ENCODE results near the gene LURAP1L. TPM values are rescaled to one million over a fixed set of nuclear protein-coding genes. Genes with fewer than 3 reads are reported as not detected.

LURAP1L gene
- total and polyA plus RNA-seq, 2 of the 4 experiments (the other 2 are of a cell fraction): 6.1 to 10.6 TPM

GRCh38 chr9:12784461-12785259 is 9.8 kb downstream of the LURAP1L start:
- Histone ChIP-seq H2AFZ (replicated peaks; ENCODE audit: low read length, poor library complexity) (peak overlapping the region; percentile 73), H3K4me2 (ENCODE audit: low read depth, low read length) (peak overlapping the region; percentile 23), H3K36me3 (ENCODE audit: control insufficient read depth, insufficient read depth, low read length) (no peaks in the 10 kb centered on the region), H2BK120ac (ENCODE audit: low read depth, low read length) (peak overlapping the region; percentile 91), H3K27ac (ENCODE audit: insufficient read depth, low read length) (peak overlapping the region; percentile 75), H4K5ac (ENCODE audit: low read depth, low read length) (peak overlapping the region; percentile 50), H3K23ac (ENCODE audit: low read depth, low read length) (no peak overlapping the region; the same call in 1 of the 2 replicates), H3K4me3 (ENCODE audit: insufficient read depth, low read depth, low read length) (no peak overlapping the region), H3K9me1 (ENCODE audit: insufficient read depth, low read length) (peaks cover 9% of the 10 kb centered on the region; the same call in 1 of the 2 replicates), H3K14ac (replicated peaks; ENCODE audit: low read depth, low read length) (peak overlapping the region; percentile 86), H4K20me1 (ENCODE audit: insufficient read depth, low read length) (no peaks in the 10 kb centered on the region), H3K9ac (ENCODE audit: low read depth, low read length) (no peak overlapping the region), H2AK5ac (ENCODE audit: low read depth, low read length) (peak overlapping the region; percentile 50; the same call in 1 of the 2 replicates), H3K18ac (ENCODE audit: low read depth, low read length) (peak overlapping the region; percentile 74), H2BK5ac (ENCODE audit: low read depth, low read length, poor library complexity, severe bottlenecking) (peak overlapping the region; percentile 94), H4K91ac (ENCODE audit: insufficient read depth, low read depth, low read length) (peak overlapping the region; percentile 74), H3K27me3 (ENCODE audit: control insufficient read depth, insufficient read depth, low read length) (no peaks in the 10 kb centered on the region), H3K4me1 (ENCODE audit: control insufficient read depth, insufficient read depth, low read length) (peaks cover 11% of the 10 kb centered on the region), H2BK20ac (ENCODE audit: low read depth, low read length) (peak overlapping the region; percentile 78), H4K8ac (ENCODE audit: low read depth in 2 of 2, low read length in 2 of 2) (peak overlapping the region; percentile 9 to 76; a peak in 2 of 4 replicates), H3K79me1 (ENCODE audit: low read depth in 1 of 2, low read length in 2 of 2) (peaks cover 10 to 17% of the 10 kb centered on the region in 2 experiments; a peak in 3 of 4 replicates), H2BK15ac (ENCODE audit: low read depth, low read length) (peak overlapping the region; percentile 91; the same call in 2 of the 3 replicates), H2AK9ac (replicated peaks; ENCODE audit: low read depth, low read length, poor library complexity) (peak overlapping the region; percentile 63), H3K56ac (ENCODE audit: extremely low read depth, insufficient read depth, low read length) (peak overlapping the region; percentile 24; the same call in 1 of the 2 replicates), H3K9me3 (ENCODE audit: control insufficient read depth, insufficient read depth, low read length) (no peaks in the 10 kb centered on the region), H3K4ac (ENCODE audit: low read depth, low read length) (peak overlapping the region; percentile 89)
- WGBS, 2 experiments (ENCODE audit: extremely low coverage in 2 of 2, insufficient read length in 1 of 2): no CpG with 5 or more reads among the region's 6 CpGs
- in situ Hi-C loops (cut with MboI; ENCODE audit: low sequenced_read_pairs) (no loop called here), intact Hi-C loops (cut with micrococcal nuclease) (no loop called here), dilution Hi-C loops (cut with HindIII; ENCODE audit: low sequenced_read_pairs, unreplicated experiment) (no loop called here)
- CTCF ChIA-PET: interaction anchor here (0.8 kb wide), 1 partner anchor 28 kb away, joined by 3 read pairs; no protein-coding TSS in a partner anchor
- BruUV-seq (replicated peaks): no TSS peak
- POLR2A ChIA-PET (ENCODE audit: unreplicated experiment): no interaction called here
- peak; percentile 97 for TF ChIP-seq FOS (IDR thresholded peaks at IDR 0.05; ENCODE audit: low read depth, low read length)
- peak; percentile 92 for TF ChIP-seq NFE2L2 (IDR thresholded peaks at IDR 0.05; ENCODE audit: low read depth, low read length)
- TF ChIP-seq BHLHE40 (IDR thresholded peaks at IDR 0.05; ENCODE audit: low read depth, low read length): peak; percentile 82
- TF ChIP-seq POLR2A (IDR thresholded peaks at IDR 0.05; ENCODE audit: low read depth, low read length): no peak
- no peak for TF ChIP-seq RFX5 (IDR thresholded peaks at IDR 0.05; ENCODE audit: low read depth, low read length)
- TF ChIP-seq MAZ (IDR thresholded peaks at IDR 0.05; ENCODE audit: borderline replicate concordance, low read depth, low read length): no peak
- TF ChIP-seq MAFK (IDR thresholded peaks at IDR 0.05; ENCODE audit: low read depth, low read length): peak; percentile 92
- TF ChIP-seq SMC3 (IDR thresholded peaks at IDR 0.05; ENCODE audit: low read depth, low read length): peak; percentile 18; the same call in 1 of the 2 replicates
- TF ChIP-seq CEBPB (IDR thresholded peaks at IDR 0.05; ENCODE audit: low read depth, low read length): peak; percentile 97
- TF ChIP-seq RCOR1 (IDR thresholded peaks at IDR 0.05; ENCODE audit: insufficient replicate concordance, low read length): peak; percentile 28
- no peak for TF ChIP-seq ELK1 (IDR thresholded peaks at IDR 0.05; ENCODE audit: borderline replicate concordance, low read depth, low read length)
- TF ChIP-seq, protein P1, sequence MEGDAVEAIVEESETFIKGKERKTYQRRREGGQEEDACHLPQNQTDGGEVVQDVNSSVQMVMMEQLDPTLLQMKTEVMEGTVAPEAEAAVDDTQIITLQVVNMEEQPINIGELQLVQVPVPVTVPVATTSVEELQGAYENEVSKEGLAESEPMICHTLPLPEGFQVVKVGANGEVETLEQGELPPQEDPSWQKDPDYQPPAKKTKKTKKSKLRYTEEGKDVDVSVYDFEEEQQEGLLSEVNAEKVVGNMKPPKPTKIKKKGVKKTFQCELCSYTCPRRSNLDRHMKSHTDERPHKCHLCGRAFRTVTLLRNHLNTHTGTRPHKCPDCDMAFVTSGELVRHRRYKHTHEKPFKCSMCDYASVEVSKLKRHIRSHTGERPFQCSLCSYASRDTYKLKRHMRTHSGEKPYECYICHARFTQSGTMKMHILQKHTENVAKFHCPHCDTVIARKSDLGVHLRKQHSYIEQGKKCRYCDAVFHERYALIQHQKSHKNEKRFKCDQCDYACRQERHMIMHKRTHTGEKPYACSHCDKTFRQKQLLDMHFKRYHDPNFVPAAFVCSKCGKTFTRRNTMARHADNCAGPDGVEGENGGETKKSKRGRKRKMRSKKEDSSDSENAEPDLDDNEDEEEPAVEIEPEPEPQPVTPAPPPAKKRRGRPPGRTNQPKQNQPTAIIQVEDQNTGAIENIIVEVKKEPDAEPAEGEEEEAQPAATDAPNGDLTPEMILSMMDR (conservative IDR thresholded peaks at IDR 0.05; ENCODE audit: low read depth, low read length): no peak
- peak; percentile 90 for ATAC-seq (ENCODE audit: low read depth)
- DNase-seq: peak; percentile 98

Data from IMR-90 (cell line).